B cell (primary cell): ENCODE data around the gene TBC1D22A. TPM values are rescaled to one million over a fixed set of nuclear protein-coding genes. Genes with fewer than 3 reads are reported as not detected.

Experiments
- ATAC-seq: fragments of 200-7000 bp; cut with Tn5 transposase; one replicate; pipeline ENCODE4 v1.10.0; 2021; ENCODE audit warnings: low read depth, mild to moderate bottlenecking, moderate number of reproducible peaks, moderate library complexity
- CTCF ChIA-PET: fragments of 350-600 bp; sonication (Branson Sonifier 250); formaldehyde crosslinking; loops from one replicate; lab custom pipeline; 2021; ENCODE audit warnings: antibody characterized with exemption, inconsistent platforms; lab: Charles Lee
- POLR2A ChIA-PET: fragments of 350-600 bp; sonication (Branson Sonifier 250); formaldehyde crosslinking; loops from one replicate; lab custom pipeline; 2021; ENCODE audit warnings: antibody characterized with exemption; lab: Charles Lee
- DNase-seq: peaks from one replicate; pipeline ENCODE4 v3.0.0; 2013
- H2AFZ ChIP-seq: 2 replicates; pipeline ENCODE4 v1.6.1; 2012; ENCODE audit warnings: mild to moderate bottlenecking, low read depth, low read length; ENCODE audit not compliant: insufficient read depth, poor library complexity, severe bottlenecking
- H3K27ac ChIP-seq, 2 donors: 1 replicate in 1 of 2; 2 replicates in 1 of 2; pipeline ENCODE4 v1.5.1; 2012 to 2013; ENCODE audit warnings: low read length in 2 of 2, mild to moderate bottlenecking in 2 of 2, moderate library complexity in 1 of 2
- H3K27me3 ChIP-seq, 4 experiments: fragments of 200-600 bp in 1 of 4; sonication (generic) in 1 of 4; replicated peaks in 1 of 4; 1 replicate in 2 of 4; 2 replicates in 2 of 4; pipeline versions ENCODE4 v1.6.1 to v1.7.0; 2013 to 2016; ENCODE audit warnings: low read length in 3 of 4, mild to moderate bottlenecking in 2 of 4, mixed read lengths in 1 of 4, moderate library complexity in 1 of 4; ENCODE audit not compliant: insufficient read depth in 4 of 4, control insufficient read depth in 3 of 4; ENCODE audit errors: control extremely low read depth in 1 of 4
- H3K36me3 ChIP-seq, 2 experiments: replicated peaks in 1 of 2; 1 replicate in 1 of 2; 2 replicates in 1 of 2; pipeline versions ENCODE4 v1.6.1 to v1.7.1; 2013; ENCODE audit warnings: low read length in 1 of 2; ENCODE audit not compliant: insufficient read depth in 2 of 2, control insufficient read depth in 1 of 2; ENCODE audit errors: control extremely low read depth in 1 of 2, extremely low read depth in 1 of 2
- H3K4me1 ChIP-seq, 2 donors: fragments of 200-600 bp in 1 of 2; sonication (generic) in 1 of 2; 1 replicate in 1 of 2; 2 replicates in 1 of 2; pipeline versions ENCODE4 v1.5.1 to v1.6.1; 2013 to 2017; ENCODE audit warnings: low read length in 2 of 2; ENCODE audit not compliant: control insufficient read depth in 2 of 2, insufficient read depth in 2 of 2
- H3K4me2 ChIP-seq: replicated peaks from 2 replicates; pipeline ENCODE3; 2012; ENCODE audit warnings: mild to moderate bottlenecking, low read depth, low read length; ENCODE audit not compliant: poor library complexity, severe bottlenecking
- H3K4me3 ChIP-seq, 5 experiments: fragments of 200-600 bp in 1 of 5; sonication (generic) in 1 of 5; 1 replicate in 3 of 5; 2 replicates in 2 of 5; pipeline versions ENCODE4 v1.5.1 to v1.7.0; 2011 to 2016; ENCODE audit warnings: low read length in 4 of 5, mild to moderate bottlenecking in 4 of 5, low read depth in 2 of 5, control low read depth in 1 of 5, moderate library complexity in 1 of 5; ENCODE audit not compliant: insufficient read depth in 1 of 5; ENCODE audit errors: control extremely low read depth in 1 of 5, extremely low read depth in 1 of 5
- H3K79me2 ChIP-seq: fragments of 200-600 bp; sonication (generic); one replicate; pipeline ENCODE4 v1.6.0; 2016; ENCODE audit warnings: low read length; ENCODE audit not compliant: control insufficient read depth, insufficient read depth
- H3K9ac ChIP-seq: fragments of 200-600 bp; sonication (generic); 2 replicates; pipeline ENCODE4 v1.6.1; 2017; ENCODE audit warnings: mild to moderate bottlenecking, low read length, moderate library complexity
- H3K9me3 ChIP-seq, 3 donors: one replicate each; pipeline versions ENCODE4 v1.6.1 to v1.7.1; 2013; ENCODE audit warnings: low read length in 2 of 3; ENCODE audit not compliant: control insufficient read depth in 2 of 3, insufficient read depth in 1 of 3; ENCODE audit errors: control extremely low read depth in 1 of 3
- H4K20me1 ChIP-seq: 2 replicates; pipeline ENCODE4 v1.6.0; 2012; ENCODE audit warnings: mild to moderate bottlenecking, low read length; ENCODE audit not compliant: insufficient read depth, control insufficient read depth, poor library complexity, severe bottlenecking
- H3K27ac Mint-ChIP-seq: one replicate; pipeline ENCODE4 v1.8.0; 2021; ENCODE audit warnings: mixed read lengths
- H3K27me3 Mint-ChIP-seq: one replicate; pipeline ENCODE4 v1.8.0; 2021; ENCODE audit warnings: mixed read lengths
- H3K4me1 Mint-ChIP-seq: one replicate; pipeline ENCODE4 v1.8.0; 2021; ENCODE audit warnings: mixed read lengths
- H3K4me3 Mint-ChIP-seq: one replicate; pipeline ENCODE4 v1.8.0; 2021; ENCODE audit warnings: mixed read lengths
- H3K9me3 Mint-ChIP-seq: one replicate; pipeline ENCODE4 v1.8.0; 2022; ENCODE audit warnings: mixed read lengths; ENCODE audit not compliant: insufficient read depth
- EZH2 ChIP-seq: IDR thresholded peaks from 2 replicates; pipeline ENCODE4 v1.6.1; 2012; ENCODE audit warnings: borderline replicate concordance, low read depth, mild to moderate bottlenecking, moderate library complexity, low read length; ENCODE audit not compliant: insufficient read depth, poor library complexity, severe bottlenecking
- WGBS: methylation state at CpG from one replicate; pipeline ENCODE4 v1.1.5; 2013; ENCODE audit warnings: missing lambda C conversion rate; ENCODE audit not compliant: insufficient coverage; 5-methylcytosine and 5-hydroxymethylcytosine counted together
- intact Hi-C: fragments of 100-400 bp; cut with micrococcal nuclease; formaldehyde crosslinking; loops from one replicate; pipeline ENCODE4 v1.10.0; 2022
- polyA plus RNA-seq: library from polyadenylated mRNA; depleted of rRNA; stranded (reverse); fragments of >200 nt; gene quantifications from 2 replicates; pipeline ENCODE4 v1.2.3, GENCODE V29; 2012
- total RNA-seq, 2 donors: library from RNA; stranded (reverse); fragments of 120-200 nt in 1 of 2; gene quantifications; 1 replicate in 1 of 2; 2 replicates in 1 of 2; pipeline versions ENCODE4 v1.2.3 to v1.2.4, GENCODE V29; 2013 to 2022
- TF ChIP-seq, protein P1 (sequence below): fragments of 200-600 bp; IDR thresholded peaks from one replicate; pipeline ENCODE4 v1.8.0; 2022; ENCODE audit warnings: antibody characterized with exemption, mild to moderate bottlenecking

The TBC1D22A gene
- total and polyA plus RNA-seq, 2 donors (not counting 1 experiment from before 2014, with no cell fraction given), result 73.8 to 128 TPM

DNA sequence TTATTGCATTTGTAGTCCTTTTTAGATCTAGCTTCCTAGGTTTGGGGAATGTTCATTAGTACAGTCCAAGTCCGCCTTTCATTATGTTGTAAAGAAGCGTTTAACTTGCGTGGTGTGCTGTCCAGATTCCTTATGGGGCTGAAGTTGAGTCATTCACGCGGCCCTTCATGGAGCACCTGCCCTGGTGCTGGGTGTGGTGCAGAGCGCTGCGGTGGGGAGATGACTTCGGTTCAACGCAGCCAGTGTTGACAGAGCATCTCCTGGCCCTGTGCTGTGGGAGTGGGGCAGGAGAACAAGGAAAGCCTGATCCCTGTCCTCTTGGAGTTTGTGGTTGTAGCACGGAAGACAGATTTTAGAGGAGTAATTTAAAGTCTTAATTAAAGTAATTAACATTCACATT, 152.0 kb downstream of the TBC1D22A start:
- DNase-seq (no peak), ATAC-seq (no peak)
- Mint-ChIP-seq H3K4me1 (peaks cover 5% of the 10 kb centered on the region), H3K9me3 (no peaks in the 10 kb centered on the region), H3K4me3 (no peak overlapping the region), H3K27ac (no peak overlapping the region), H3K27me3 (no peaks in the 10 kb centered on the region)
- Histone ChIP-seq H3K27ac (no peak overlapping the region), H4K20me1 (peaks cover 73% of the 10 kb centered on the region), H3K27me3 (no peaks in the 10 kb centered on the region), H3K9ac (no peak overlapping the region), H3K4me3 (no peak overlapping the region), H3K9me3 (no peaks in the 10 kb centered on the region), H2AFZ (no peak overlapping the region), H3K4me1 (no peaks in the 10 kb centered on the region), H3K36me3 (peaks cover 7 to 66% of the 10 kb centered on the region in 2 experiments), H3K4me2 (no peak overlapping the region), H3K79me2 (peaks cover 81% of the 10 kb centered on the region)
- intact Hi-C loops, result no loop called here
- ChIA-PET CTCF (no interaction called here), POLR2A (no interaction called here)
- WGBS, result 95% methylated on average over 9 of the region's 10 CpGs
- TF ChIP-seq EZH2, result no peak
- TF ChIP-seq, protein P1, sequence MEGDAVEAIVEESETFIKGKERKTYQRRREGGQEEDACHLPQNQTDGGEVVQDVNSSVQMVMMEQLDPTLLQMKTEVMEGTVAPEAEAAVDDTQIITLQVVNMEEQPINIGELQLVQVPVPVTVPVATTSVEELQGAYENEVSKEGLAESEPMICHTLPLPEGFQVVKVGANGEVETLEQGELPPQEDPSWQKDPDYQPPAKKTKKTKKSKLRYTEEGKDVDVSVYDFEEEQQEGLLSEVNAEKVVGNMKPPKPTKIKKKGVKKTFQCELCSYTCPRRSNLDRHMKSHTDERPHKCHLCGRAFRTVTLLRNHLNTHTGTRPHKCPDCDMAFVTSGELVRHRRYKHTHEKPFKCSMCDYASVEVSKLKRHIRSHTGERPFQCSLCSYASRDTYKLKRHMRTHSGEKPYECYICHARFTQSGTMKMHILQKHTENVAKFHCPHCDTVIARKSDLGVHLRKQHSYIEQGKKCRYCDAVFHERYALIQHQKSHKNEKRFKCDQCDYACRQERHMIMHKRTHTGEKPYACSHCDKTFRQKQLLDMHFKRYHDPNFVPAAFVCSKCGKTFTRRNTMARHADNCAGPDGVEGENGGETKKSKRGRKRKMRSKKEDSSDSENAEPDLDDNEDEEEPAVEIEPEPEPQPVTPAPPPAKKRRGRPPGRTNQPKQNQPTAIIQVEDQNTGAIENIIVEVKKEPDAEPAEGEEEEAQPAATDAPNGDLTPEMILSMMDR, result no peak

DNA sequence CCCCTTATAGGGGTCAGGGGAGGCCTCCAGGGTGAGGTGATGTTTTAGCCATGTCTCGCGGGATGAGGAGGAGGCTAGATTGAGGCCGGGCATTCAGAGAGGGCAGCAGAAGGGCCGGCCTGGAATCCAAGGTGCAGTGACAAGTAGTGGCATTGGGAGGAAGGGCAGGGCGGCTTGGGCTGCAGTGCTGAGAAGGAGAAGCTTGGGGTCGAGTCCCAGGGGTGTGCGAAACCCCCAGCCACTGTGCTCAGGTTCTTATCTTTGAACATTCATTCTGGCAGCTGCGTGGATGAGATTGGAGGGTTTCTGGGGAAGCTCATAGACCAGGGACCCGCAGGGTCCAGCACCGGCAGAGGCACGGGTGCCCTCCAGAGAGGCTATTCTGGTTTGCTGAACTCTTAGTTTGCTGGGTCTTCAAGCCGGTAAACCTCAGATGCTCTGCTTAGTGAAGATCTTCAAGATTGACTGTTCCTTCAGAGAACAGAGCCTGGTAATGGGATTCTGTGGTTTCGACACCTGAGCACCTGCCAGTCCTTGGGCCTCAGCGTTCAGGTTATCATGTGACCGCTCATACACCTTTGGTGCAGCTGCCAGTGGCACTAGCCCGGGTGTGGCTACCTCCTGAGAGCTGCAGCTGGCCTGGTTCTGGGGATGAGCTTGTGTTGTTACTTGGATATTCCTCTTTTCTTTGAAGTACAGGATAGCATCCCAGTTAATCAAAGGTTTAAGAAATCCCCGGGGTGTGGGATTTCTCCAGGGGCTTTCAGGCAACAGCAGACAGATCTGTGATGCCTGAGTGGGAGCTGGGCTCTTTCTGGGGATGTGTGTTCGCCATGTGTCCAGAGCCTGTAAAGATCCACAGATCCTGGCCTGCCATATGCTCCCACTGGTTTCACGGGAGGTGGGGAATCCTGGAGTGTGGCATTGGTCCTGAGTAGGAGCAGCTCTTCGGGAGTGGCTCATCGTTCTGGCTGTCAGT, 152.8 kb downstream of the TBC1D22A start:
- POLR2A ChIA-PET, result no interaction called here
- H3K4me3 ChIP-seq, result no peak overlapping the region

More for the DNA sequence above, 152.8 kb downstream of the TBC1D22A start:
- Histone ChIP-seq H2AFZ (no peak overlapping the region), H3K27ac (no peak overlapping the region), H3K27me3 (no peaks in the 10 kb centered on the region), H3K9ac (no peak overlapping the region), H3K9me3 (no peaks in the 10 kb centered on the region), H3K79me2 (peaks cover 75% of the 10 kb centered on the region), H4K20me1 (peaks cover 72% of the 10 kb centered on the region), H3K36me3 (peaks cover 8 to 71% of the 10 kb centered on the region in 2 experiments), H3K4me2 (no peak overlapping the region), H3K4me1 (no peaks in the 10 kb centered on the region)
- Mint-ChIP-seq H3K27ac (no peak overlapping the region), H3K9me3 (no peaks in the 10 kb centered on the region), H3K27me3 (no peaks in the 10 kb centered on the region), H3K4me1 (peaks cover 5% of the 10 kb centered on the region), H3K4me3 (no peak overlapping the region)
- TF ChIP-seq, protein P1, result no peak
- no peak for TF ChIP-seq EZH2
- ATAC-seq (no peak), DNase-seq (no peak)
- CTCF ChIA-PET, result interaction anchor here (0.7 kb wide), 1 partner anchor 156 kb away, joined by 3 read pairs; no protein-coding TSS in a partner anchor
- 98% methylated on average over 20 of the region's 21 CpGs for WGBS
- intact Hi-C loops, result no loop called here
